HL-60 (cell line): ENCODE data around the gene POU2AF3.

ENCODE experiments used
- POLR2AphosphoS5 ChIP-seq: IDR thresholded peaks from 2 replicates; pipeline ENCODE4 v1.6.1; 2012; ENCODE audit warnings: low read depth
- TF ChIP-seq, protein P1 (sequence below): IDR thresholded peaks from one replicate; pipeline ENCODE4 v1.5.1; 2011; ENCODE audit warnings: low read length, control low read depth, inconsistent platforms; ENCODE audit not compliant: insufficient read depth
- TF ChIP-seq, protein P2 (sequence below): IDR thresholded peaks from 2 replicates; pipeline ENCODE4 v1.6.1; 2012; ENCODE audit warnings: low read depth; ENCODE audit not compliant: insufficient replicate concordance

DNA sequence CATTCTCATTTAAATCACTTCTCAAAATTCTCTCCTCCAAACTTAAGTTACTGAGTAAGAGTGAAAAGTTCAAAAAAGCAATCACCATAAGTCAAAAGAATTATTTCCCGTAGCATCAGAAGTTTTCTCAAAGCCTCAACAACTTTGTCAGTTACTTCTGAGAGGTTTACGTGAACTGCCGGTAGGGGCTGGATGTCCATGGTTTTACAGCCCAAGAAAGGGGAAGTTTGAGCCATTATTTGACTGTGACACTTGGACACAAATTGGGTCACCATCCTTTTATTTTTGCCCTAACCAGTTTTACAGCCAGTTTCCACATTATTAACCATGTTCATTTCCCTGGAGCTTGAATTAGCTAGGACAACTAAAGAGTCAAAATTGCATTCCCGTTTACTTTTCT lies 7.5 kb downstream of the POU2AF3 start:
- TF ChIP-seq POLR2AphosphoS5 = no peak
- TF ChIP-seq, protein P1, sequence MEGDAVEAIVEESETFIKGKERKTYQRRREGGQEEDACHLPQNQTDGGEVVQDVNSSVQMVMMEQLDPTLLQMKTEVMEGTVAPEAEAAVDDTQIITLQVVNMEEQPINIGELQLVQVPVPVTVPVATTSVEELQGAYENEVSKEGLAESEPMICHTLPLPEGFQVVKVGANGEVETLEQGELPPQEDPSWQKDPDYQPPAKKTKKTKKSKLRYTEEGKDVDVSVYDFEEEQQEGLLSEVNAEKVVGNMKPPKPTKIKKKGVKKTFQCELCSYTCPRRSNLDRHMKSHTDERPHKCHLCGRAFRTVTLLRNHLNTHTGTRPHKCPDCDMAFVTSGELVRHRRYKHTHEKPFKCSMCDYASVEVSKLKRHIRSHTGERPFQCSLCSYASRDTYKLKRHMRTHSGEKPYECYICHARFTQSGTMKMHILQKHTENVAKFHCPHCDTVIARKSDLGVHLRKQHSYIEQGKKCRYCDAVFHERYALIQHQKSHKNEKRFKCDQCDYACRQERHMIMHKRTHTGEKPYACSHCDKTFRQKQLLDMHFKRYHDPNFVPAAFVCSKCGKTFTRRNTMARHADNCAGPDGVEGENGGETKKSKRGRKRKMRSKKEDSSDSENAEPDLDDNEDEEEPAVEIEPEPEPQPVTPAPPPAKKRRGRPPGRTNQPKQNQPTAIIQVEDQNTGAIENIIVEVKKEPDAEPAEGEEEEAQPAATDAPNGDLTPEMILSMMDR = no peak
- TF ChIP-seq, protein P2, sequence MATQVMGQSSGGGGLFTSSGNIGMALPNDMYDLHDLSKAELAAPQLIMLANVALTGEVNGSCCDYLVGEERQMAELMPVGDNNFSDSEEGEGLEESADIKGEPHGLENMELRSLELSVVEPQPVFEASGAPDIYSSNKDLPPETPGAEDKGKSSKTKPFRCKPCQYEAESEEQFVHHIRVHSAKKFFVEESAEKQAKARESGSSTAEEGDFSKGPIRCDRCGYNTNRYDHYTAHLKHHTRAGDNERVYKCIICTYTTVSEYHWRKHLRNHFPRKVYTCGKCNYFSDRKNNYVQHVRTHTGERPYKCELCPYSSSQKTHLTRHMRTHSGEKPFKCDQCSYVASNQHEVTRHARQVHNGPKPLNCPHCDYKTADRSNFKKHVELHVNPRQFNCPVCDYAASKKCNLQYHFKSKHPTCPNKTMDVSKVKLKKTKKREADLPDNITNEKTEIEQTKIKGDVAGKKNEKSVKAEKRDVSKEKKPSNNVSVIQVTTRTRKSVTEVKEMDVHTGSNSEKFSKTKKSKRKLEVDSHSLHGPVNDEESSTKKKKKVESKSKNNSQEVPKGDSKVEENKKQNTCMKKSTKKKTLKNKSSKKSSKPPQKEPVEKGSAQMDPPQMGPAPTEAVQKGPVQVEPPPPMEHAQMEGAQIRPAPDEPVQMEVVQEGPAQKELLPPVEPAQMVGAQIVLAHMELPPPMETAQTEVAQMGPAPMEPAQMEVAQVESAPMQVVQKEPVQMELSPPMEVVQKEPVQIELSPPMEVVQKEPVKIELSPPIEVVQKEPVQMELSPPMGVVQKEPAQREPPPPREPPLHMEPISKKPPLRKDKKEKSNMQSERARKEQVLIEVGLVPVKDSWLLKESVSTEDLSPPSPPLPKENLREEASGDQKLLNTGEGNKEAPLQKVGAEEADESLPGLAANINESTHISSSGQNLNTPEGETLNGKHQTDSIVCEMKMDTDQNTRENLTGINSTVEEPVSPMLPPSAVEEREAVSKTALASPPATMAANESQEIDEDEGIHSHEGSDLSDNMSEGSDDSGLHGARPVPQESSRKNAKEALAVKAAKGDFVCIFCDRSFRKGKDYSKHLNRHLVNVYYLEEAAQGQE = no peak
